ENCODE measurements around the gene CIAO3.
"Not testable (repeated sequence)": the region's sequence is repeated elsewhere in the genome, so short reads cannot be mapped to it uniquely, and the experiment has no call there.

CIAO3 gene

DNA sequence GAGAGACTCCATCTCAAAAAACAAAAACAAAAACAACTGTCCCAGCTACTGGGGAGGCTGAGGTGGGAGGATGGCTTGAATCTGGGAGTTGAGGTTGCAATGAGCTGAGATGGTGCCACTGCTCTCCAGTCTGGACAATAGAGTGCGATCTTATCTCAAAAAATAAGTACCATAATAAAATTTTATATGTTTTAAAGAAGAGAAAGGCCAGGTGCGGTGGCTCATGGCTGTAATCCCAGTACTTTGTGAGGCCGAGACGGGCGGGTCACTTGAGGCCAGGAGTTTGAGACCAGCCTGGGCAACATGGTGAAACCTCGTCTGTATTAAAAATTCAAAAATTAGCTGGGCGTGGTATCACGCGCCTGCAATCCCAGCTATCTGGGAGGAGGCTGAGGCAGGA is 36.0 kb upstream of the CIAO3 start (continued):
- TF ChIP-seq, protein P1, sequence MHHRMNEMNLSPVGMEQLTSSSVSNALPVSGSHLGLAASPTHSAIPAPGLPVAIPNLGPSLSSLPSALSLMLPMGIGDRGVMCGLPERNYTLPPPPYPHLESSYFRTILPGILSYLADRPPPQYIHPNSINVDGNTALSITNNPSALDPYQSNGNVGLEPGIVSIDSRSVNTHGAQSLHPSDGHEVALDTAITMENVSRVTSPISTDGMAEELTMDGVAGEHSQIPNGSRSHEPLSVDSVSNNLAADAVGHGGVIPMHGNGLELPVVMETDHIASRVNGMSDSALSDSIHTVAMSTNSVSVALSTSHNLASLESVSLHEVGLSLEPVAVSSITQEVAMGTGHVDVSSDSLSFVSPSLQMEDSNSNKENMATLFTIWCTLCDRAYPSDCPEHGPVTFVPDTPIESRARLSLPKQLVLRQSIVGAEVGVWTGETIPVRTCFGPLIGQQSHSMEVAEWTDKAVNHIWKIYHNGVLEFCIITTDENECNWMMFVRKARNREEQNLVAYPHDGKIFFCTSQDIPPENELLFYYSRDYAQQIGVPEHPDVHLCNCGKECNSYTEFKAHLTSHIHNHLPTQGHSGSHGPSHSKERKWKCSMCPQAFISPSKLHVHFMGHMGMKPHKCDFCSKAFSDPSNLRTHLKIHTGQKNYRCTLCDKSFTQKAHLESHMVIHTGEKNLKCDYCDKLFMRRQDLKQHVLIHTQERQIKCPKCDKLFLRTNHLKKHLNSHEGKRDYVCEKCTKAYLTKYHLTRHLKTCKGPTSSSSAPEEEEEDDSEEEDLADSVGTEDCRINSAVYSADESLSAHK (tag by site-specific recombination; IDR thresholded peaks at IDR 0.05), result no peak
- TF ChIP-seq ZNF266 (tag by site-specific recombination; IDR thresholded peaks at IDR 0.05; ENCODE audit: low read depth), result no peak
- TF ChIP-seq, protein P2, sequence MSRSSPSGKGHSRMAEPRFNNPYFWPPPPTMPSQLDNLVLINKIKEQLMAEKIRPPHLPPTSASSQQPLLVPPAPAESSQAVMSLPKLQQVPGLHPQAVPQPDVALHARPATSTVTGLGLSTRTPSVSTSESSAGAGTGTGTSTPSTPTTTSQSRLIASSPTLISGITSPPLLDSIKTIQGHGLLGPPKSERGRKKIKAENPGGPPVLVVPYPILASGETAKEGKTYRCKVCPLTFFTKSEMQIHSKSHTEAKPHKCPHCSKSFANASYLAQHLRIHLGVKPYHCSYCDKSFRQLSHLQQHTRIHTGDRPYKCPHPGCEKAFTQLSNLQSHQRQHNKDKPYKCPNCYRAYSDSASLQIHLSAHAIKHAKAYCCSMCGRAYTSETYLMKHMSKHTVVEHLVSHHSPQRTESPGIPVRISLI (tag by site-specific recombination; IDR thresholded peaks at IDR 0.05), result no peak
- TF ChIP-seq KLF9 (tag by site-specific recombination; IDR thresholded peaks at IDR 0.05; ENCODE audit: low read depth), result no peak

DNA sequence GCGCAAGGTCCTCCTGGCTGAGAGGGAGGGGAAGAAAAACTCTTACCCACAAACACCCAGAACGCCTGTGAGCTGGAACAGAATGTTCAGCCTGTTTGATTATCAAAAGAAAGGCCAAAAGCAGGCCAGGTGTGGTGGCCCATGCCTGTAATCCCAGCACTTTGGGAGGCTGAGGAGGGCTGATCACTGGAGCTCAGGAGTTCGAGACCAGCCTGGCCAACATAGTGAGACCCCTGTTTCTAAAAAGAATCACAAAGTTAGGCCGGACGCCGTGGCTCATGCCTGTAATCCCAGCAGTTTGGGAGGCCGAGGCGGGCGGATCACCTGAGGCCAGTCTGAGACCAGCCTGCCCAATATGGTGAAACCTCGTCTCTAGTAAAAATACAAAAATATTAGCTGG is 35.5 kb upstream of the CIAO3 start:
- ChIA-PET CTCF (interaction anchor here (0.9 to 1.5 kb wide), 3 partner anchors 9 to 64 kb away, joined by 5 to 14 read pairs (median 5); no protein-coding TSS in a partner anchor), POLR2A (interaction anchor here (2.3 kb wide), 1 partner anchor 12 kb away, joined by 8 read pairs; the partner anchor contains the start of genes CHTF18 and RPUSD1)
- not testable (repeated sequence) for H3K4me1 ChIP-seq (ENCODE audit: control insufficient read depth, insufficient read depth, low read length); H3K4me3 ChIP-seq (ENCODE audit: low read depth, low read length); H3K27ac ChIP-seq (ENCODE audit: extremely low read depth, low read depth, low read length); H3K36me3 ChIP-seq (ENCODE audit: control insufficient read depth in 2 of 2, insufficient read depth in 1 of 2, low read length in 2 of 2); H3K9me3 ChIP-seq (ENCODE audit: control insufficient read depth, insufficient read depth, low read depth, low read length)
- peak; percentile 82 for TF ChIP-seq ZNF121 (tag by site-specific recombination; IDR thresholded peaks at IDR 0.05)

DNA sequence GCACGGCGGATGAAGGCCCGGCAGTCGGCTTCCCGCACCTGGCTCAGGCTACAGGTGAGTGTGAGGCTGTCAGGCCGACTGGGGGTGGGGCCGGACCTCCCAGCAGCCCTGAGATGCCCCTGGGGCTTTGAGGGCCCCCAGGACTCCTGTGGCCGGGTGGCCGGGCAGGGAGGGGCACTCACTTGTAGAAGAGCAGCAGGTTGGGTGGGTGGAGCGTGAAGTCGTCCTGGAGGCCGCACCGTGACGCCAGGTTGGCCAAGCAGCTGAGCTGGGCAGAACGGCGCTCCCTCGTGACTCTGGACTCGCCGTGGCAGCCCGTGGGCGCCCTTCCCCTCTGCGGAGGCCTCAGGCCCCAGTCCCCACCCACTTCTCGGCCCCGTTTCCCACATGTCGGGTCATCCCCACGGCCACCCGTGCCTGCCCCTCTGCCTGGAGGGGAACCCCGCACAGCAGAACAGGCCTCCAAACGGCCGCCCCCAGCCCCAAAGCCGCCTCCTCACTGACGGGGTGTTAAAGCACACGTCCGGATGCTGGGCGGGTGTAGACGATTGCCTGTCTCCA is 34.5 kb upstream of the CIAO3 start:
- H3K9me3 ChIP-seq (ENCODE audit: control insufficient read depth, insufficient read depth, low read depth, low read length), result no peaks in the 10 kb centered on the region
- ChIA-PET CTCF (no interaction called here), POLR2A (interaction anchor here (2.3 kb wide), 1 partner anchor 13 kb away, joined by 8 read pairs; the partner anchor contains the start of genes CHTF18 and RPUSD1)
- TF ChIP-seq ZFHX2 (tag by site-specific recombination; conservative IDR thresholded peaks at IDR 0.05) (peak; percentile 55), ZNF341 (tag by site-specific recombination; IDR thresholded peaks at IDR 0.05; ENCODE audit: low read depth) (peak; percentile 65), EGR2 (tag by site-specific recombination; IDR thresholded peaks at IDR 0.05; ENCODE audit: low read depth) (peak; percentile 45), ZNF654 (tag by site-specific recombination; IDR thresholded peaks at IDR 0.05; ENCODE audit: low read depth) (no peak), SCRT2 (tag by site-specific recombination; IDR thresholded peaks at IDR 0.05) (0 out of 2 replicates have a peak, but pooled peaks have one; percentile 10)
- no peak overlapping the region for H3K27ac ChIP-seq (ENCODE audit: extremely low read depth, low read depth, low read length)
- no peak overlapping the region for H3K4me3 ChIP-seq (ENCODE audit: low read depth, low read length)
- H3K36me3 ChIP-seq (ENCODE audit: control insufficient read depth in 2 of 2, insufficient read depth in 1 of 2, low read length in 2 of 2), result no peaks in the 10 kb centered on the region
- no peaks in the 10 kb centered on the region for H3K4me1 ChIP-seq (ENCODE audit: control insufficient read depth, insufficient read depth, low read length)

DNA sequence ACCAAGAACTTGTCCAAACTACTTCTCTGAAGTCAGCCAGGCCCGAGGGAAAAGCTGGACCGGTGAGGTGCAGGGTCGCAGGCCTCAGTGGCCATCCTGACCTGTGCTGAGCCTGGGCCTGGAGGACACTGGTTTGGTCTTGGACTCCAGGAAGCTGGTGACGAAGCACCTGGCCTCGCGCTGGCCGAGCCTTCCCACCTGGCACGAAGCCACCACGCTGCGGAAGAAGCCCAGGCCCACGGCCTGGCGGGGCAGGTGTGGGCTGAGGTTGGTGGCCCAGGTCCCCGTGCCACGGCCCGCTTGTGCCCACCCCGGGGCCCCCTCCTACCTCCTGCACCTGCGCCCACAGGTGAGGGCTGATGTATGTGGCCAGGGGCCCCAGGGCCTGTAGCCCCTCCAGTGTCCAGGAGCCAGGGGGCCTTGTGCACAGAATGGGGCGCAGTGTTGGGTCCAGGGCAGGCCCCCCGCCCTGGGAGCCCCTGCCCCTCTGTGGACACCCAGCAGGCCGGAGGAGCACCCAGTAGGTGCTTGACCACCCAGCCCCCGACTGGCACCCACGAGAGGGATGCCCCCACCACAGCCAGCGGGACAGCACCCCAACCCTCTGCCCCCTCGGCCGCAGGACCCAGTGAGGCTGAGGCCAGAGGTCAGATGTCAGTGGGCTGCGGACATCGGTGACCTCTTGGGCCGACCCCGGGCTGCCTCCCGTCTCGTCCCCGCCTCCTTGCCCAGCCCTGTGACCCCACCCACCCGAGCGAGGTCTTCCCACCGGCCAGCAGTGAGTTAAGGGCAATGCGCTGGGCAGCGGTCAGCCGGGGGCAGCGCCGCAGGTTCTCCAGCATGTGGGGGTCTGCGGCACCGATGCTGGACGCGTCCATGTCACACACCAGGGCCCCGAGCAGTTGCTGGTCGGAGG is 33.5 kb upstream of the CIAO3 start:
- Histone ChIP-seq H3K9me3 (ENCODE audit: control insufficient read depth, insufficient read depth, low read depth, low read length) (no peaks in the 10 kb centered on the region), H3K4me3 (ENCODE audit: low read depth, low read length) (no peak overlapping the region), H3K27ac (ENCODE audit: extremely low read depth, low read depth, low read length) (no peak overlapping the region), H3K4me1 (ENCODE audit: control insufficient read depth, insufficient read depth, low read length) (no peaks in the 10 kb centered on the region), H3K36me3 (ENCODE audit: control insufficient read depth in 2 of 2, insufficient read depth in 1 of 2, low read length in 2 of 2) (no peaks in the 10 kb centered on the region)
- POLR2A ChIA-PET, result interaction anchor here (1.2 kb wide), 1 partner anchor 391 kb away, joined by 4 read pairs; no protein-coding TSS in a partner anchor
- CTCF ChIA-PET, result no interaction called here
- TF ChIP-seq ZNF138 (tag by site-specific recombination; IDR thresholded peaks at IDR 0.05; ENCODE audit: borderline replicate concordance), result no peak
- TF ChIP-seq BCL11B (tag by site-specific recombination; IDR thresholded peaks at IDR 0.05; ENCODE audit: low read depth), result peak; percentile 84
- no peak for TF ChIP-seq FEZF1 (tag by site-specific recombination; IDR thresholded peaks at IDR 0.05)
- no peak for TF ChIP-seq ZNF311 (tag by site-specific recombination; IDR thresholded peaks at IDR 0.05; ENCODE audit: borderline replicate concordance)
- TF ChIP-seq, protein P3, sequence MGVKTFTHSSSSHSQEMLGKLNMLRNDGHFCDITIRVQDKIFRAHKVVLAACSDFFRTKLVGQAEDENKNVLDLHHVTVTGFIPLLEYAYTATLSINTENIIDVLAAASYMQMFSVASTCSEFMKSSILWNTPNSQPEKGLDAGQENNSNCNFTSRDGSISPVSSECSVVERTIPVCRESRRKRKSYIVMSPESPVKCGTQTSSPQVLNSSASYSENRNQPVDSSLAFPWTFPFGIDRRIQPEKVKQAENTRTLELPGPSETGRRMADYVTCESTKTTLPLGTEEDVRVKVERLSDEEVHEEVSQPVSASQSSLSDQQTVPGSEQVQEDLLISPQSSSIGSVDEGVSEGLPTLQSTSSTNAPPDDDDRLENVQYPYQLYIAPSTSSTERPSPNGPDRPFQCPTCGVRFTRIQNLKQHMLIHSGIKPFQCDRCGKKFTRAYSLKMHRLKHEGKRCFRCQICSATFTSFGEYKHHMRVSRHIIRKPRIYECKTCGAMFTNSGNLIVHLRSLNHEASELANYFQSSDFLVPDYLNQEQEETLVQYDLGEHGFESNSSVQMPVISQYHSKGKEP (tag by site-specific recombination; IDR thresholded peaks at IDR 0.05), result no peak
- TF ChIP-seq, protein P4, sequence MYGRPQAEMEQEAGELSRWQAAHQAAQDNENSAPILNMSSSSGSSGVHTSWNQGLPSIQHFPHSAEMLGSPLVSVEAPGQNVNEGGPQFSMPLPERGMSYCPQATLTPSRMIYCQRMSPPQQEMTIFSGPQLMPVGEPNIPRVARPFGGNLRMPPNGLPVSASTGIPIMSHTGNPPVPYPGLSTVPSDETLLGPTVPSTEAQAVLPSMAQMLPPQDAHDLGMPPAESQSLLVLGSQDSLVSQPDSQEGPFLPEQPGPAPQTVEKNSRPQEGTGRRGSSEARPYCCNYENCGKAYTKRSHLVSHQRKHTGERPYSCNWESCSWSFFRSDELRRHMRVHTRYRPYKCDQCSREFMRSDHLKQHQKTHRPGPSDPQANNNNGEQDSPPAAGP (tag by site-specific recombination; IDR thresholded peaks at IDR 0.05), result no peak
